ENCODE data around the gene CEP162.

- TF ChIP-seq CTCF (conservative IDR thresholded peaks at IDR 0.05) (no peak), ZFX (IDR thresholded peaks at IDR 0.05) (no peak)
Measured at GRCh38 chr6:84167457-84167856, 60.0 kb downstream of the CEP162 start.

All from C4-2B (cell line).